HG03064 (cell line): ENCODE measurements around the gene CRMP1.
"Not testable (repeated sequence)": the region's sequence is repeated elsewhere in the genome, so short reads cannot be mapped to it uniquely, and the experiment has no call there.

Experiments
- ATAC-seq: cut with Tn5 transposase; IDR thresholded peaks from one replicate; pipeline ENCODE4 v1.9.1; 2021; ENCODE audit warnings: low read depth; ENCODE audit not compliant: unreplicated experiment

The CRMP1 gene

DNA sequence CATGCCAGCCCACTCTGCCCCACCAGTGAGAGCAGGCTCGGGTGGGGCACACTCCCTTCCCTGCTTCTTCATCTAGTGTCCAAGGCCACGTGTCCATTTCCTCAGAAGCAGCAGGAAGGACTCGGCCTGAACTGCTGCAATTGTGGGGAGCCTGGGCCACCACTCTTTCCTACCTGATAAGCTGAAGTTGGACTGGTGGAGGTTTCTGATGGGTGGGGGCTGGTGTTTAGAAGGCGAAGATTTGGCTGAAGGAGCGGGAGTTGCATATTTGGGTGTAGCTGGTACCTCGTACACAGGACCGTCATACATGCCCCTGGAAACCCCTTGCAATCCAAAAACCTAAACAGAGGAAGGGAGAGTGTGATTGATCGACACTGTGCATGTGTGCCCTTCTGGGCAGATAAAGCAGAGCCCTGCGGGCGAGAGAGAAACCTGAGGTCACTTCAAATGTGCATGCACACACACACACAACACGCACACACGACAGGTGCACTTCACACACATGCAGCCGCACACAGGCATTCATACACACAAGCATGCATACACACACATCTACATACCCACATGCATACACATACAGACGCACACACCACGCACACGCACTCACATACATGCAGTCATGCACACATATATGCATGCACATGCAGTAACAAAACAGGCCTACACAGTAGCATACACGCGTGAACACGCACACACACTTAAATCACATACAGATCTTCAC lies 67.4 kb downstream of the CRMP1 start:
- no peak for ATAC-seq

DNA sequence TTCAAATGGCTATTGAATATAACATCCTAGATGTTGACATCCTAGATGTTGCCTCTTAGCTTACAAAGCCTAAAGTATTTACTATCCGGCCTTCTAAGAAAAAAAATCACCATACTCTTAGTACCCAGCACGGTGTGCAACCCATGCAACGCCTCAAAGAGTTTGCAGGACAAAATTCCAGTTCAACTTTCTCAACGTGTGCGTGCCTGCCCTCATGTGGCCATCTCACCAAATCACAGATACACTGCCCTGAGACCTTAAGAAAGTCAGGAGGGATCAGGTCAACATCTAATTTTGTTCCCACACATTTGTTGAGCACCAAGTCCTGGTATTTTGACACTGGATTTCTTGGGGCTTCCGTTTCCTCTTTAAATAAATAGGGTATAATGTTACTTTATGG lies 68.3 kb downstream of the CRMP1 start:
- no peak for ATAC-seq

DNA sequence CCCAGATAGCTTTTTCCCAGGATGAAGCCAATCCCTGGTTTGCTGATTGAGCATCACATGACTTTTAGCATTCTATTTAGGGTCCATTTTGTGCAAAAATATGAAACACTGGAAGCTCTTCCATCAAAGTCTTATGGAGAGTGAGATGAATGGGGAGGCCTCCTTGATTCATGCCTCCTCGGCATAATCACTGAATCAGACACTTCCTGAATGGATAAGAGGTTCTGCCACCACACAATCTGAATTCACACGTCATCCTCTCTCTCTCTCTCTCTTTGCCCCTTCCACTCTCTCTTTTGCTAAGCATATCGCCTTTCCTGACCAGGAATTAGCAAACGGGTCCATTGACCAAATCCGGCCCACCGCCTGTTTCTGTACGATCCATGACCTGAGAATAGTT lies 68.7 kb downstream of the CRMP1 start:
- ATAC-seq, result no peak

DNA sequence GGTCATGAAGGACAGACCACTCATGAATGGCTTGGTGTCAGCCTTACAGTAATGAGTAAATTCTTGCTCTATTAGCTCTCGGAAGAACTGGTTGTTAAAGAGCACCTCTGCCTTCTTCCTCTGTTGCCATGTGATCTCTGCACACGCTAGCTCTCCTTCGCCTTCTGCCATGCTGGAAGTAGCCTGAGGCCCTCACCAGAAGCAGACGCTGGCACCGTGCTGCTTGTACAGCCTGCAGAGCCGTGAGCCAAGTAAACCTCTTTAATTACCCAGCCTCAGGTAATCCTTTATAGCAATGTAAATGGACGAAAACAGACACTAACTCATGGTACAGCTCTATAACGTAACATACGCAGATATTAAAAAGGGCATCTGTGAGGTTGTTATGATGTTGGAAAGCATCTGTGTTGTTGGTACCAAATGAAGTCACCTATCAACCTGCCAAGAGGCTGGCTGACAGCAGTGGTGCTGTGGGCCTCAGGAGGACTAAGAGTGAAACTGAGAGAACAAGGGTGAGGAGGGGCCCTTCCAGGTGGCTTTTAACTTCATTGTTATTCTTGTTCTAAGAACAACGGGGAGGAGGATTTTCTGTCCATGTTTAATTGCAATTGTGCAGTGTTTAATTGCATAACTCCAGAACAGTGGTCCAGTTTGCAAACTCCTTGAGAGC lies 69.2 kb downstream of the CRMP1 start:
- no peak for ATAC-seq

DNA sequence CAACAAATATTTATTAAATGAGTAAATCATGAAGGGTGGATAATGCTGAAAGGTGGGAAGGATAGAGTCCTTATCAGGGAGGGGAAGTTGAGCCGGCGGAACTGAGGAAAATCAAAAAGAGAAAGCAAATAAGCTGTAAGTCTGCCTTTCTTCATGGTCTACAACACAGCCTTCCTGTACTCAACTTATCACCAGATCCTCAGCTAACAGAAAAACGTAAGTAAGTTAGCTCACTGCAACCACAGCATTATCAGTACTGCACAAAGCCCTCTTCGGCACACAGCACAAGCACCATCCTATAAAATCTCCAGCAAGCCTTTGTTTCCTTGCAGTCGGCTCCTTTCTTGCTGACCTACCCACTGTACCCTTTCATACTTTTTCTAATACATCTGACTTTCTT lies 70.3 kb downstream of the CRMP1 start:
- ATAC-seq, result no peak

DNA sequence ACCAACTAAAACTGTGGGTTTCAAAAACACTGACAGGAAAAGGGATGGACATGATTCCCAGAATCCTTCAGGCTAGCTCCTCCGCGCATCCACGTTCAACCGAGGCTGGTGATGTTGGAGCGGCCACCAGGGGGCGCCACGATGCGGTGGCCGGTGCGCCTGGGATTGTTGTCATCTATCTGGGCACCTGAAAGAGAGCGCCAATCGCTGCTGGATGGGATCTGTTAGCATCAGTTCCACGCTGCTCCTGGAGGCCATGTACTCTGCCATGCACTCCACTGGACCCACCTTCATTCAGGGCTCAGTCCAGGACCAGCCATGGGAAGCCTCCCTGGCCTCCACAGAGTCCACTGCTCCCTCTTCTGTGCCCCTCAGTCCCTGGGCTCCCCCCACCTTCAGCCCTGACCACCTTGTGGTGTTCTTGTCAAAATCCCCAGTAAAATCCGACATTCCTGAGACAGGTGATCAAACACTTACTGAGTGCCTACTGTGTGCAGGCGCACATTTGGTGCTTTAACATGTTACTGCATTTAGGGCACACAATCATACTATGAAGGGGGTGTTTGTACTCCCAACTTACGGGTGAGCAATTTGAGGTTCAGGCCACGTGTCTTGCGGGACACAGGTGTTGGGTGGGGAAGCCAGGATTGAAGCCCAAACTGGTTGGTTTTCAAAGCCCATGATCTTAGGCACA lies 71.1 kb downstream of the CRMP1 start:
- no peak for ATAC-seq

DNA sequence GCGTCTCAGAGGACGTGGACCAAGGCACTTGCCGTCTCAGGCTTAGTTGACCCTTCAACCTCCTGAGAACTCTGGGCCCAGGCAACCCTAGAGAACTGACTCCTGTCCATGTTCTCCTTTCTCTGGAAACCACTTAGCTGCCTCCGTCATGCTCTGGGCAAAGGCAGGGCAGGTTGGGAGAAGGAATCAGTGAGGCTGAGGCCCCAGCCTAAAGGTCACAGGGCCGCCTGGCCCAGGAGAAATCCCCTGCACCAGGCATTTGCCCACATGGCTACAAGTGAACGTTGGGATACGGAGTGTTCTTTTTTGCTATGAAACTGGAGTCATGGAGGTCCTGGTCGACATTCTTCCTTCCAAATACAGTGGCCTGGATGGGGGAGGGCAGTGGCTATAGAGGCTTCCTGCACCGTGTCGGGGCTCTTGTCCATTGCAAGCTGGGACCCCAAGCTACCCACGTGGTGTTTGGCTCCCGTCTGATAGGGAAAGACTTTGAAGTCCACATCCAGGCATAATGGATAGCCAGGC lies 76.0 kb downstream of the CRMP1 start:
- ATAC-seq, result no peak

DNA sequence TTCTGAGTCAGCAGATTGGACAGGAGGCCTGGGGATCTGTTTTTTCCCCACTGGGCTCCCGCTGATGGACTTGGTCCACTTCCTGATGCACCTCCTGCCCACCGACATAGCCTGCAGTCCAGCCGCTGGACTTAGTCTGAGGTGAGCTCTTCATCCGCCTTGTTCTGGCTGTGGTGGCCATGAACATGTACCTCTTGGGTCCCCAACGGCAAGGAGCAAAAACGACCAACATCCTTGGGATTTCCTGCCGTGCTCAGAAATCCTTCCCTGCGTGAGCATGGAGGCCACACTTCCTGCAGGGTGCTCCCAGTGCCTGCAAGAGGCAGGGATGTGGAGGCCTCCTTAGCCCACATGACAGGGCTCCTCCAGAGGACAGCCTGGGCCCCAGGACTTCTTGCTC lies 76.8 kb downstream of the CRMP1 start:
- ATAC-seq, result no peak

DNA sequence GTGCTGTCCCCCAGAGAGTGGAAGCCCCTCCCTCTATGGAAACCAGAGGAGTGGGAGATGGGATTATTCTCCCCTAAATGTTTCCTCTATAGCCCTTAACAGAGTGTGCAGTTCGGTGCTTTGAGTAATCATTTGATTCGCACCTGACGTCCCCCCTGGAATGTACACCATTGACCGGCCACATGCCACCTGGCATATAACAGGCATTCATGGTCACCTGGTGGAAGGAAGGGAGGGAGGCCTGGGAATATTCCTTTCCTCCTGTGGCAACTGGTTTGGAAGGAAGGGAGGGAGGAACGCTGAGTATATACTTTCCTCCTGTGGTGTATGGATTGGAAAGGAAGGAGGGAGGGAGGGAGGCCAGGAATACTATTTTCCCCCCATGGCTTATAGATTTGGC lies 77.2 kb downstream of the CRMP1 start:
- ATAC-seq, result no peak

DNA sequence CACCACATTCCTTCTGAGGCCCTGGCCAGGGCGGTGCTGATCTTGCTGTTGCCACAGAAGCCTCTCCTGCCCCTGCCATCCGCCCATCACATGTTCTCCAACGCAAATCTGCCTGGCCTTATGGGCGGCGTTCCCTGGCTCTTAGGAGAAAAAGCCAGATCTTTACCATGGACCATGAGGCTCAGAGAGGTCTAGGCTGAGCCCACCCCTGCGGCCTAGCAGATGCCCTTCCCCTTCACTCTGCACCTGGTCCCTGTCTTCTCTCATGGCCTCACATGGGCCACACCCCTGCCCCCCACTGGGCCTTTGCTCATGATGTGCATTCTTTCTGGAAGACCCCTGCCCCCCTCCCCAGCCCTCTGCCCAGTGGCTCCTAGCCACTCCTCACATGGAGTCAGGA lies 78.5 kb downstream of the CRMP1 start:
- ATAC-seq, result no peak

DNA sequence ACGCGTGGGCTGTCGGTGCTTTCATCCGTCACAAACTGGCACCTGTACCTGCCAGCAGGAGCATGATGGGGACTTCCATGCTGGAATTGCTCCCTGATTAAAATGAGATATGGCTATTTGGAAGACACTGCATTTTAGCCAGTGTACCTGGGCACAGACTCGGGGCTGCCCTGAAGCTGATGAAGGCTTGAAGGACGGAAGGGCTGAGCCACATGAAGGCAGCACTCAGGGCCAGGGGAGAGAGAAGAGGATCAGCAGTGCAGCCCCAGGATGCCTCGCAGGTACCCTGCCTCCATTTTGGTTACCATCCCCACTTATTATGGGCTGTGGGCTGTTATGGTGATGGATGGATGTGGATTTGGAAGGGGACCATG lies 79.0 kb downstream of the CRMP1 start:
- no peak for ATAC-seq

DNA sequence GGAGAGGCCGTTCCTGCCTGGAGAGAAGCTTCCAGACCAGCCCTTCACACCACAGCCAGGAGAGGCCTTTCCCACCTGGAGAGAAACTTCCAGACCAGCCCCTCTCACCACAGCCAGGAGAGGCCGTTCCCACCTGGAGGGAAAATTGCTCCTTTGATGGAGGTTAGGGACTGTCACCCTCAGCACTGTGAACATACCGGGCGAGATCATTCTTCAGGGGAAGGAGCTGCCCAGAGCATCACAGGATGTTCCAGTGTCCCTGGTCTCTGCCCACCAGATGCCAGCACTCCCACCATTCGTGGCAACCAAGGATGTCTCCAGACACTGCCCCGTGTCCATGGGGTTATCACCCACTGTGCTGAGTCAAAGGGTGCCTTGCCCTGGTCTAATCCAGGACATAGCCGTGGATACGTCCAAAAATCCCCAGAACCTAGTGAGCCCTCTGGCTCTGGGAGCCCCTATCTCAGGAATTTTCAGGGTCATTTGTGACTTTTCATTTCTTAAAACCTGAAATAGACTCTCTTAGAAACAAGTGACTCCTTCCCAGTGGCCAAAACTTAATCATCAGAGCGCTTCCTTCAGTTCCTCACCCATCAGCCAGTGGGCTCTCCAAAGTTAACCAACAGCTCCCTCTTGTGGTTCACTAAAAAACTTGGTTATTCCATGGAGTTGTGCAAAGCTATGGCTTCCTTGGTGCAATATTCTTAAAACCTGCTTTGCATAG lies 80.2 kb downstream of the CRMP1 start:
- no peak for ATAC-seq

DNA sequence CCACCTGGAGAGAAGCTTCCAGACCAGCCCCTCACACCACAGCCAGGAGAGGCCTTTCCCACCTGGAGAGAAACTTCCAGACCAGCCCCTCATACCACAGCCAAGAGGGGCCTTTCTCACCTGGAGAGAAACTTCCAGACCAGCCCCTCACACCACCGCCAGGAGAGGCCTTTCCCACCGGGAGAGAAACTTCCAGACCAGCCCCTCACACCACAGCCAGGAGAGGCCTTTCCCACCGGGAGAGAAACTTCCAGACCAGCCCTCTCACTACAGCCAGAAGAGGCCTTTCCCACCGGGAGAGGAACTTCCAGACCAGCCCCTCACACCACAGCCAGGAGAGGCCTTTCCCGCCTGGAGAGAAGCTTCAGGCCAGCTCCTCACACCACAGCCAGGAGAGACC lies 80.8 kb downstream of the CRMP1 start:
- not testable (repeated sequence) for ATAC-seq

DNA sequence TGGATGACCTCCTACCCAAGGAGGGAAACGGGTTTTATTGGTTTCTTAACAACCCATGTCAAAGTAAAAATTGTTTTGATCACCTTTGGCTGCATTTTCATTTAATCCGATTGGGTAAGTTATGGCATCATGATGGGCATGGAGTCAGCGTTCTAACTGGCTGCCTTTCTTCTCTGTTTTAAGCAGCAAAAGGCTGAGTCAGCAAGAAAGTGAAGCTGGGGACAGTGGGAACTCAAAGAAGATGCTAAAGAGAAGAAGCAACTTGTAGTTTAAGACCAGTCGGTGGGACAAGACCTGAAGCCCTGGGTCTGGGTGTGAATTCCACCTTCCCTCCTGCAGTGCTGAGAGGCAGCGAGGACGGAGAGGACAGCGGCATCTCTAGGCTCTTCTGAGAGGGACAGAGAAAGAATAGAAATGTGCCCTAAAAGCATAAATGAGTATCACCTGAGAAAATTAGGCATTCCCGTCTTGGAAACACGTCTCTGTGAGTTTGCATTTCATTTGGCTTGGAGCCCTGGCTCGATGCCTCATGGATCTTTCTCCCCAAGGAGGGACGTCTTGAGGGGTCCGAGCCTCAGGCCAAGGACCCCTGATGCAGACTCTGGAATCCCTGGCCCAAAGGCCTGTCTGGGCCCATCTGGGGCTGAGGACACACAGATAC lies 82.0 kb downstream of the CRMP1 start:
- ATAC-seq, result no peak

DNA sequence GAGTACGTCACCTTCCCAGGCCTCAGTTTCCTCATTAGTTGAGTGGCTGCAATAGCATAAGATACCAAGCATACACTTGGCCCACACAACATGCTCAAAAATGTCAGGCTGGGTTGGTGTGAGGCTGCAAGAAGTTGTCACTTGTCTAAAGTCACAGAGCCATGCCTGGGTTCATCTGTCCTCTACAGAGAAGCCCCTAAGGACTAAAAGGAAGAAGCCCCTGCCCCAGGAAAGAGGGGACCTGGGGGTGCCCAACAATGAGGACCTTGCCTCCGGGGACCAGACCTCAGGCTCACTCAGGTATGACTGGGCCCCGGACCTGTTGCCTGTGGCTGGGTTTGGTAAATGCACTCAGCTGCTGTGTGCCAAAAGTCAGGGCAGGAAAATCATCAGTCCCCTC lies 82.7 kb downstream of the CRMP1 start:
- ATAC-seq, result no peak

DNA sequence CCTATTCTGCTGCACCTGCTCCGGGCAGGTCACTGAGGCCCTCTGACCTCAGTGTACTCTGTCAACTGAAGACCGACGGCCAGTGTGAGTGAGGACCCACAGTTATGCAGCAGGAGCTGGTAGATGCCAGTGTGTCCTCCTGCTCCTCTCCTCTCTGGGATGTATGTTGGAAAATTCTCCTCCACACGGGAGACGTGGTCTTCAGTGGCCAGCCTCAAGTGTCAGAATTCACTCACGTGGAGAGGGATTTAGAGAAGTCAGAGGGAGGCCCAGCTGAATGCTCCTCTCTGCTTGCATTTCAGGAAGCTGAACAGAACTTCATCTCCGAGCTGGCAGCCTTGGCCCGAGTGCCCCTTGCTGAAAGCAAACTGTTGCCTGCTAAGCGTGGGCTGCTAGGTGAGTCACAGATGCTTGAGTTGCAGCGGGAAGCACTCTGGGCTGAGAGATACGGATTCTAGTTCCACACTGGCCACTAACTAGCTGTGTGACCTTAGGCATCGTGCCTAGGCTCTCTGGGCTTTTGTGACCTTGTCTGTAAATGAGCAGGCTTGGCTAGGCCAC lies 83.6 kb downstream of the CRMP1 start:
- ATAC-seq, result no peak

DNA sequence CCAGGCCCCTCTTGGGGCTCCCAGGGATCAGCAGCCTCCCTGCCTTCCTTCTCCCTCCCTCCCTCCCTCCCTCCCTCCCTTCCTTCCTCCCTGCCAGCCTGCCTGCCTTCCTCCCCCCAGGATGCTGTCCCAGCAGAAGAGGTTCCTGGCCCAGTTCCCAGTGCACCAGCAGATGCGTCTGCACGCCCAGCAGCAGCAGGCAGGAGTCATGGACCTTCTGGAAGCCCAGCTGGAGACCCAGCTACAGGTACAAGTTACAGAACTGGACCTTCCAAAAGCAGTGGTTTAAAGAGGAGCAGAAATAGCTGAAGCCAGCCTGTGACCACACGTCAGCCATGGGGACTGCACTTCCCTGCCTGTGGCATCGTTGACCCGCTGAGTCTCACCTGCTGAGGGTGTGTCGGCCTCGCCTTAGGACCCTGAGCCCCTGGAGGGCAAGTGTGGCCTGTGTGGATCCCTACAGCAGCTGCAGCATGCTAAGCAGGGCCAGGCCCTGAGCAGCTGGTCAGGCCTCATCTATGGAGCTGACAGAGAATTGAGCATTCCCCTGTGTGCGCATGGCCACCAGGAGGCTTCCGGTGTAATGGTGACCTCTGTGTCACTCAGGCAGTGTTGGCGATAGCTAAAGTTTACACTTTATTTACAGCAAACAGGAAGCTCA lies 84.7 kb downstream of the CRMP1 start:
- ATAC-seq, result no peak

DNA sequence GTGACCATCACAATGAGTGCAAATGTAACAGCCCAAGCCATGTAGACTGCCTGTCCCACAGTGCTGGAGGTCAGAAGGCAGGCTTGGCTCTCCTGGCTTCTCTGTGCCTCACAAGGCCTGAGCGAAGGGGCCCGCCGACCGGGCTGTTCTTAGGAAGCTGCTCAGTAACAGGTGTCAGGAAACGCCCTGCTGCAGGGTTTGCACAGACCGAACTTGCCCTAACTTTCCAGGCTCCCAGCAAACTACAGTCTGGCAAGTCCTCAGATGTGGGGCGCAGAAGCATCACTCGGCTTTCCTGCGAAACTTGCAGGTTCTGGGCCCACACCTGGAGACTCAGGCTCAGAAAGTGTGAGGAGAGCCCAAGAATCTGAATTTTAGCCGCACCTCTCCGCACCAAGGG lies 87.6 kb downstream of the CRMP1 start:
- ATAC-seq, result no peak

DNA sequence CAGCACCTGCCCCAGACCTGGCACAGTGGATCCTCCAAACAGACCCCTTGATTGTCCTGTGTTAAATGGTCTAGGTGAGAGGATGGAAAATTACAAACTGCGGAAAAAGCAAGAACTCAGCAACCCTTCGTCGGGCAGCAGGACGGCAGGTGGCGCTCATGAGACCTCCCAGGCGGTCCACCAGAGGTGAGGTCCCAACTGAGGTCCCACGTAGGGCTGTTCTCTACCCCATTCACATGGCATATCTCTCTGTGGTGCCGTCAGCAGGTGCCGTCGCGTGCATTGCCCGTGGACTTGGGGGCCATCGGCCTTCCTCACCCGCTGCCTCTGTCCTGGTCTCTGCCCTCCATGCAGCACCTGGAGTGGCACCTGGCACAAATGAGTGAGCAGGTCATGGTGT lies 88.2 kb downstream of the CRMP1 start:
- ATAC-seq, result no peak

DNA sequence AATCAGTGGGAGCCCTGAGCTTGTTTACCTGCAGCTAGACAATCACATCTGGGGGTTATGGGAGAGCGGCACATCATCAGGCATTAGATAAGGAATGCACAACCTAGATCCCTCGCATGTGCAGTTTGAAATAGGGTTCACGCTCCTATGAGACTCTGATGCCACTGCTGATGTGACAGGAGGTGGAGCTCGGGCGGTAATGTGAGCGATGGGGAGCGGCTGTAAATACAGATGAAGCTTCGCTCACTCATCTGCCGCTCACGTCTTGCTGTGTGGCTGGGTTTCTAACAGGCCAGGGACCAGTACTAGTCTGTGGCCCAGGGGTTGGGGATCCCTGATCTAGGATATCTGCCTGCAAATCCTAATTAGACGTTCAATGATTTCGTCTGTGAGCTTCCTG lies 90.3 kb downstream of the CRMP1 start:
- no peak for ATAC-seq
